ENCODE data around the gene CLEC16A.

The CLEC16A gene

DNA sequence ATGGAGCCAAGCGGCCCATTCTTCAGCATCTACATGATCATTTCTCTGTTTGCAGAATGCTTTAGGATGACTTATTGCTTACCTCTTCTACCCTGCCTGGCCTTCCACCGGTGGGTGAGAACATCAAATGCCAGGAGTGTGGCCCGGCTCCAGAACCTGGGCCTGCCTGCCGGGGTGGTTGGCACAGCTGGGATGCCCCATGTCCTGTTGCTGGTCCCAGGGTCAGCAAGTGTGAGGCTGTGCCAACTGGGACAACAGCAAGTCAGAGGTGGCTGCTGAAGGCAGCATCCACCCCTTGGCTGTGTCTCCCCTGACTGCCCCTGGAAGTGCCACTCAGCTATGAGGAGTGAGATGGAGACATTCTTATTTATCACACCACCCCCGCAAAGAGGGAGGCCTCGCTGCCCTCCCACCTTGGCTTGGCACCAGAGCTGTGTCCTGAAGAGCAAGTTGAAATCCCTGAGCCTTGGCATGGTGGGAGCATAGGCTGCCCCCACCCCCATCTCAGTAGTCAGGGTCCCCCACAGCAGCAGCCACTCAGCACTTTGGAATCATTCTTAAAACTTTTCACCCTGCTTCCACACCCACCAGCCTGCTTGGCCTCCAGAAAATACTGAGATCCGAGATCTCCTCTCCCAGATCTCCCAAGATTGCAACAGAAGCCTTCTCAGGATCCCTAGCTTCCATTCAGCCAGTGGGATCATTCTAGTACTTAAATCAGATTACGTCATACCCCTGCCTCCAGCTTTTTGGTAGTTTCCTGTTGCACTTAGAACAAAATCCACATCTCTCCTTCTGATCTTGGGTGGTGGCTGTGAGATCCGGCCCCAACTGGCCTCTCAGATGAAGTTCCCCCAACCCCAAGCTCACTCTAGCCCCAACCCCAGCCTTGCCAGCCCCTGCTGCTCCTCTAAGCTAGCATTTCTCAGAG is 184.1 kb downstream of the CLEC16A start:
- DNase-seq, result no peak

DNA sequence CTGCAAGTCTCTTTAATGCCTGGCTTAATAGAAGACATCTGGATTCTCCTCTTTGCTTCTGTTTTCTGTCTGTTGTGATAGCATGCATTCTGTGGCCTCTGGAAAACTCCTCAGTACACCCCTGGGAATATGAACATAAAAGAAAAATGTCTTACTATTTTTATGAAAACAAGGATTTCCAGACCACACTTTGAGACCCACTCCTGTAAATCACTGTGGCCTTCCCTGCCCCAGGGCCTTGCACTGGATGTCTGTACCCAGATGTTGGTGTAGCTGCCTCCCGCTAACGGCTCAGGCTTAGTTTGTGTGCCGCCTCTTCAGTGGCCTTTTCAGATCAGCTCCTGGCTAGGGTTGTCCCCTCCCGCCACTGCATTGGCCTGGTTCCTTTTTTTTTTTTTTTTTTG is 185.0 kb downstream of the CLEC16A start:
- DNase-seq, result no peak

DNA sequence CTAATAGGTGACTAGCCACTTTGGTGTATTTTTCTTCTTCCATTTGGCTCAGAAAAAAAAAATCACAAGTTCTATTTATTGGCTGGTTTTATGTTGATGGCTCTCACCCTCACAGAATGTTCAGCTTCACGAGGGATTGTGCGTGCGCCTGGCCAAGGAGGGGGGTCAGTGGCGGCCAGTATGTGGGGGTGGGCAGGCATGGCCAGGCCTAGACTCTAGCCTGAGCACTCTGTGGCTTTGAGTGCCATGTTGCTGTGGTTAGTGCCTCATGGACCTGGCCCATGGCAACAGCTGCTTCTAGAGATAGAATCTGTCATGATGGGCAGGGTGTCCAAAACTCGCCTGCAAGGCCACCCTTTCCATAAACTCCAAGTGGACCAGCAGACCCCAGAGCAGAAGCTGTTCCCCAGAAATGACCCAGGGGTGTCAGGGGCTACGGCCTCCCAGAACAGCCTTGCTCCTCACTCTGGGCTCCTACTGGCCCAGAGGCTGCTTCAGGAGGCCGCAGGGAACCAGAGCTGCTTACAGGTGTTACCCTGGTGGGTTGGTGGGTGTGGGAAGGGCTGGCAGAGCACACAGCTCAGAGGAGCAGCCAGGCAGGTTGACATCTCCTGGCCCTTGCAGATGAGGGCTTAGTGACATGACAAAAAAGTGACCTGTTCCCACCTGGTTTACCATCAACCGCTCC is 186.8 kb downstream of the CLEC16A start:
- no peak for DNase-seq

DNA sequence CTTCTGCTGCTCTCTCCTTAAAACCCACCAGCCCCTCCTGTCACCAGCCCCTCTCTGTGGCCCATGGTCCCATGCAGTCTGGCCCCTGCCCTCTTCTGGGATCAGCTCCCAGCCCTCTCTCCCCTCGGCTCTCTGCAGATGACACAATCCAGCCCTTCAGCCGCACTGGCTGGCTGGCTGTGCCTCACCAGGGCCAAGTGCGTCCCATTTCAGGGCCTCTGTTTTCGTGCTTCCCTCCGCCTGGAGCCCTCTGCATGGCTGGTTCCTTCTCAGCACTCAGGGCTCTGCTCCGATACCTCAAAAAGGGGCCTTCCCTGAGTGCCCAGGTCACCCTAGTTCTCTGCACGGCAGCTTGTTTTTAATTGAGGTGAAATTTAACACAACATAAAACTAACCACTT is 187.3 kb downstream of the CLEC16A start:
- DNase-seq, result no peak

DNA sequence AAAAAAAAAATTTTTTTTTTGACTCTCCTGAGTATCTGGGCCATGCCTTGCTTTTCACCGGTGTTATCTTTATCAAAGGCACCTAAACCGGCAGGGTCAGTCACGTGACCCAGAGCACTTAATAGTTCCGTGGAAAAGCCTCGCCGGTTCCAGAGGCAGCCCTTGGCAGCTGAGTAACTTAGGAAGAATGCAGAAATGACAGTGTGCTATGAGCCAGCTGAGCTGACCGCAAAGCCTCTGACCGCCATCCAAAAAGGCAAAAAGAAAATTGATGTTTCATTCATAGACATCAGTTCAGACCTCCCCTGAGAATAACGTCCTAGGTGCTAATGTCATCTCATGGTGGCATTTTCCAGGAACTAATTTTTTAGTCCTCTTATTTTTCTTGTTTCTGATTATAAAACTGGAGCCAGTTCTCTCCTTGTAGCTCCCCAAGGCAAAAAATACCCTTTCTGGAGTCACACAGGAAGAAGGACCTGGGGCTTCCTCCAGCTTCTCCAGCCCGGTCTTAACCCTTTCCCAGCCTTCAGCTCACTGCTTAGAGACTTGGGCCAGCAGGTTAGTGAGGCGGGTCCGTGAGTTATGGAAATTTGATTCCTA is 189.1 kb downstream of the CLEC16A start:
- DNase-seq, result peak; percentile 7

DNA sequence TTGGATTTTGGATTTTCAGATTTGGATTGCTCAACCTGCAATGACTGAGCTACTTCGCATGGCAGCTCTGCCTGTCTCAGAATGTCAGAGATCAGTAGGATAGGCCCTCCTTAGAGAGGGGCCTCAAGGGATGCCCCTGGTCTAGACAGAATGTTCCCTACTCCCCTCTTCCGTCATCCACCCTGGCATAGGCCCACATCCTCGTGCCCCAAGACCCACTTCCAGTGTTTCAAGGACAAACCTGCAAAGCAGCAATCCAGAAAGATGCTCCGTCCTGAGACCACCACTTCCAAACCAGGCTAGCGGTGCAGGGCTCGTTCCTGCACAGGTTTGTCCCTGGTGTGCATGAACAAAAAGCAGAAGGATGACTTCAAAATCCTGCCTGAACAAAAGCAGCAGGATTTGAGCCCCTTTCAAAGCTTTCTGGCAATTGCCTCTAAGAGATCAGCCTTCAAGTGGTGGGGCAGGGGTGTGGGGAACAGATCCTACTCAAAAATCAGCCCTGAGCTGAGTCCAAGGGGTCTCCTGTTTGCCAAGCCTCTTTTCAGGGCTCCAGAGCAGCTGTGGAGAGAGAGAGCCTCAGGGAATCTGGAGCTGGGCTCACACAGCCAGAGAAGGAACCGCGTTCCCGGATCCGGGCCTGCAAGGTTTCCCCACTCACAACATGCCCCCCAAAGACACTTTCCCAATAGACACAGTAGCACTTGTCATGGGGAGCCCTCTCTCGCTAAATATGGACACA is 190.5 kb downstream of the CLEC16A start:
- DNase-seq, result no peak

DNA sequence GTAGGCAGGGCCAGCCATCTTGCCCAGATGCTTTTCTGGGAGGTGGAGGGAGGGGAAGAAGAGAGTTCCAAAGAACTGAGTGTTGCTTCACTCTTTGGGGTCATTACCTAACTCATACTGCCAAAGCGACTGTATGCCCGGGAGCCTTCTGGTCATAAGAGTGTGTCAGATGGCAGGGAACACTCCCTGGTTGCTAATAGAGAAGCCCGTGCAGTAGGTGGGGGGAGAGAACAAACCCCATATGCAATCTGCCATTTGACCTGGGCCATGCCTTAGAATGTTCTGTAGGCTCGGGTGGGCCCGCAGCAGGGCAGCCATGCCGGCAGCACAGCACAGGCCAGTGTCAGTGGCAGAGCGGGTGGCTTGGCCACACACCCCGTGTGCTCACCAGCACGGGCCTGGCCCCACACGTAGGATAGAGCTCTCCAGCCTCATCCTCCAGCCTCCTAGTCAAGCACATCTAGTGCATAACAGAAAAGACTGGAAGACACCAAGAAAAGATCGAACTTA is 191.2 kb downstream of the CLEC16A start:
- DNase-seq, result no peak

DNA sequence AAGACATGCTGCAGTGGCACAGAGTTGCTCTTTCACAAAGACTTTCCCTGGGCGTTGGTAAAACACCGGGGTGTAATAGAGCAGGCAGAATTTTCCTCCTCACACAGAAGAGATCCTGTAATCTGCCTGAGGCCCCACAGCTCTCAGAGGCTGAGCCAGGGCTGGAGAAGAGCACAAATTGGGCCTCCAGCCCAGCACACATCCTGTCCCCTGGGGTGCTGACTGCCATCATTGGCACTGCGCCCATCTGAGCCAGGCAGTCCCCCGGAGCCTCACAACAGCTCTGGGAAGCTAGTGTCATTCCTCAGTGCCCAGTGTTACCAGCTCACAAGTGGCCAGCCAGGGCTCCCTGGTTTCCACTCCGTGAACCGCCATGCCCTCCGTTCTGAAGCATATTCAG is 192.2 kb downstream of the CLEC16A start:
- peak; percentile 49 for DNase-seq

DNA sequence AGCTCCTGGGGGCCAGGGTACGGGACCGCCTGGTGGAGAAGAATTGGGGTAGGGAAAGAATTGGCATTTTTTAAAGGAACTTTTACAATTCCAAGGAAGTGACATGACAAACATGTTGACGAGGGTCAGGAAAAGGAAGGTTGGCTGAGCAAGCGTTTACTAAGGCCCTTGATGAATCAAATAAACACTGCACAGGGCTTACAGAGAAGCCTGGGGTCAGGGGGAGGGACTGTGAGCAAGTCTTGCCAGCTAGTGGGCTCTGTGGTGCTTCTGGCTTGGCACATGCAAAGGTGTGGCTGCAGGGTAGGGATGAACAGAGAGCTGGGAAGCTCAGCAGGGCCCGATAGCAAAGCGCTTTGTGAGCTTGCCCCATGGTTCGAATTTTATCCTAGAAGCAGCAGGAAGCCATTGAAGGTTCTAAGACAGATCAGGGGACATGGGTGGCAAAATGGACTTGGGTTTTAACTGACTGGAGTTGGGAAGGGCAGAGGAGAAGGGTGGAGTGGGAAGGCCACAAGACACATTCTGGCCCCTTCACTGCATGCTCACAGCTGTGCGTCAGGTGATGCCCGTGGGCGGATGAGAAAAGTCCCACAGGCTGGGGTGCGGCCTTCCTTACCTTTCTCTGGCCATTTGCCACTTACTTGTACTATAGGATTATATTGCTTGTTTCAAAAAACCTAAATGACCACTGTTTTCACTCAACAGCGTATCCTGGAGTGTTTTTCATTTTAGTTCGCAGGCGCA is 193.8 kb downstream of the CLEC16A start:
- DNase-seq, result no peak

DNA sequence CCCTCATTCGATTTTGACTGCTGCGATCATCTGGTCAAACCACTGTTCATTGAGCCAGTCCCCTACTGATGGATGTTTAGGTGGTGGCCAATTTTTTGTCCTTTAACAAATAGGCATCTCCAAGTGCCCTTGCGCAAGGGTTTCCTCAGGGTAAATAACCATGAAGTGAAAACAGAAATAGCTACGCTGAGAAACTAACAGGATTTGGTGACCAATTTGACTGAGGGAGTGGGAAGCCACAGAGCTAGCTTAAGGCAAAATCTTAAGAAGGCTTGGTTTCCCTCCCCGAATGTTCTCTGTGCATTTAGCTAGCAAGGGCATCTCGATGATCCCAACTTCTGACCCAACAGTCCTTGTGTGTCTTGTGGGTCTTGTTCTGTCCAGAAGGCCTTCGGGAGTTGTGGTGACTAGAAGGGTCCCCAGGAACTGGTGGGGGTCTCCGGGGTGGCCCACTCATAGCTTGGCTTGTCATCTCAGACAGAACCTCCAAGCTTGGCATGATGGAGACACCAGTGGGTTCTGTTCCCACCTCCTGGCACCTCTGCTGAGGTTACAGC is 194.5 kb downstream of the CLEC16A start:
- DNase-seq, result no peak

DNA sequence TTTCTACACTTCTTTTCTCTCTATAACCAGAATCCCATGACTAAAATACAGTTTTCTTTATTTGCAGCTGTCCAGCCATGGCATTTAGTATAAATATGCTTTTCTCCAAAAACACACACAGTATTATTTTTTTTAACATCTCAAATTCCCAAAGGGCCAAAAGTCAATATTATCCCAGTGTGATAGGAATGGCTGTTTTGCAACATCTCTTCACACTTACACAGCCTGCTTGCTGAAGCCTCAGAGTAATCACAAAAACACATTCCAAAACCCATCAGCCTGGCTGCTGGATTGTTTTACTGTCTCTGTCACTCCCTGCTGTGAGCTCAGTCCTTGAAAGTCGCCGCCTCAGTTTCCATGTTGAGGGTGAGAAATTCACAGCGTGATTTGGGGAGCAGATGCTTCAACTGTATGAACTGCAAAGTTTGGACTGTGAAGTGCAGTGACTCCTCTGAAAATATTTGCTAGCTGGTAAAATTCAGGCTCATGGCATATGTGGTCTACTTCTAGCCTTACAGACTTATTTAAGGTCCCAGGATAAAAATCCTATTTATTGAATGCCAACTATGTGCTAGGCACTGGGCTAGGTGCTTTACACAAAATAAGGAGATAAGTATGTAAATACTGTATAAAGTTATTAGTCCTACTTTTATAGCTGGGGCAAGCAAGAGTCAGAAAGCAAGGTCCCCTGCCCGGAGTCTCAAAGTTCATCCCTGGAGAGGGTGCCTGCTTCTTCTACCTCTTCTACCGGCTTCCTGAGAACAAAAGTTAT is 195.1 kb downstream of the CLEC16A start:
- no peak for DNase-seq

DNA sequence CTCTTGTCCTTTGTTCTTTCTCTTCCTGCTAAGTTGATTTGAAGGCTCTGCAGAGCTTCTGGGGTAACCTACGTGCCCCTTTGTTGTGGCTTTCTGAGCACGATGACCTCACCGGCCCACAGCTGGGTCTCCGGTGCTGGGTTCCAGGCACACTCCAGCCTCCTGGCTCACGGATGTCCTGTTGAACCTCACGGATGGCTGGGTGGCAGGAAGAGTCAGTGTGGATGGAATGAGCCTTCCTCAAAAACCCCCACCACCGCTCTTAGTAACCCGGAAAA is 195.7 kb downstream of the CLEC16A start:
- DNase-seq, result no peak

DNA sequence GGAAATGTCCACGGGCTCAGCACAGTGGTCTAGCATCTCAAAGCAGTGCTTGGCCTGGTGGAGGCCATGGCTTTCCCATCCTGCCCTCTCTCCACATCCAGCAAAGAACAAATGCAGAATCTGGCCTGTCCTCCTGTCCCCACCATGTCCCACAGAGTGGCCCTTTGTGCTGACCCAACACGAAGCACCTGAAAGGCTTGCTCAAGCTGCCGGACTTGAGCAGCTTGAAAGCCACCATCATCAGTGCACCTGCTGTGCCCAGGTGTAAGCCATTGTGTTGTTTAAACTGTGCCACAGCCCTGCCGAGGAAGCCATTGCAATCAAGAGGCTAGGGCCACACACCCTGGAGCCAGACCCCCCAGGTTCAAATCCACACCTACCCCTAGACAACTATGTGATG is 196.1 kb downstream of the CLEC16A start:
- DNase-seq, result no peak

DNA sequence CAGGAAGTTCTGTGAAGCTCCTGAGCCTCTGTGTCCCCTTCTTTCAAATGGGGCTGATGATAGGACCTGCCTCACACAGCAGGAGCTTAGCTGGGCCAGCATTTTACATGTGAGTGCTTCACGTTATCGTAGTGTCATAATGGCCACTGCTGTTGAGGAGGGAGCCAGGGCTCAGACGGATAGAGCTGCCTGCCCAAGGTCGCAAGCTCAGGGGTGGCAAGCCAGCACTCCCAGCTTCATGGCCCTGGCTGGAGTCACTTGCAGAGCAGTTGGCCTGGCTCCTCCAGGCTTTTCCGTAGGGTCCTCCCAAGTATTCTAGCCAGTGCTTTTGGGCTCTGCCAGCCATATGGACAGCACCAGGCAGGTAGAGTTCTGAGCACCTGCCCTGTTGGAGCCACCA is 196.5 kb downstream of the CLEC16A start:
- DNase-seq, result no peak

DNA sequence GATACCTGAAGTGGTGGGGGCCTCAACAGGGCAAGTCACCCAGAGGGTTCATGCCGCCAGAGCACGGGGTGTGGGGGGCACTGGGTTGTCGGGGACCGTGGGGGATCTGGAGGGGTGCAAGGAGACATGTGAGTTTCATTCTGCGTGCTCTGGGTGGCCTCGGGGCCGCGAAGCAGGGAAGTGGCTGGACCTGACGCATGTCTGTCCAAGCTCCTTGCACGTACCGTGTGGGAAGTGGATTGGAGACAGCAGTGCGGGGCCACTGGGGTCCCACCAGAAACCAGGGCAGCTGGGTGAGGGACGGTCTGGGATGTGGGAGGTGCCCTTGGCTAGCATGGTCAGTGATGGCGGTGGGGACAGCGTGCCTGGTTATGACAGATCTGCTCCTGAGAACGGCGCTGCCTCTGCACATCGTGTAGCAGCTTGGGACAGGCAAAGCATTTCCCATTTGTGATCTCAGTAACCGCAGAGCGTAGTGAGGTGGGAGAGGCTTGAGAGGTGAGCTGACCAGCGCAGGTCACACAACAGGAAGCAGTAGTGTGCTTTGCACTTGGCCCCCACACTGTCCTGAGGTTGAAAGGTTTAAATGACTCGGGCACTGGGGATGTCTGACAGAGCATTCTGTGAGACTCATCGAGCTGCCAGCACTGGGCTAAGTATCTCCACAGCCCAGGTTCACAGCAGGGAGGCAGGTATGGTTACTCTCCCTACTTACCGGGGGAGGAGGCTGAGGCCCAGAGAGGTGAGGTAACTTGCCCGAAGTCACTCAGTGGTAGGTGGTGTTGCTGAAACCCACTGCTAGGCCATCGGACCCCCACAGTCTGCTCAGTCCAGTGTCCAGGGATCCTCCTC is 197.3 kb downstream of the CLEC16A start:
- DNase-seq, result no peak

DNA sequence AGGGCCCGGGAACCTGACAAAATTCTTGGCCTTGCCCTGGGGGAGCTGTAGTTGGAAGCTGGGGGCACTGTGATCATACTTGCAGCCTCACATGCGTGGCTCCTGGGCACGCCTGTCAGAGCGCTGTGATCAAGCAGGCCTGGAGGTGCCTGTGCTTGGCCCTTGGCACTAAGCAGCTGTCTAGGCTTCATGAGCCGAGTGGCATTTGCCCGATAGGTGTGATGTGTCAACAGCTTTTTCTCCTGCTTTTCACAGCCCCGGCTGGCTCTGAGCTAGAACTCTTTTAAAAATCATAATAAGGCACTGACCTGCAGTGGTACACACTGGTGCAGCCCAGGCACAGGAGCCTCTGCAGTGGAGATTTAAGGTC is 197.9 kb downstream of the CLEC16A start:
- no peak for DNase-seq

DNA sequence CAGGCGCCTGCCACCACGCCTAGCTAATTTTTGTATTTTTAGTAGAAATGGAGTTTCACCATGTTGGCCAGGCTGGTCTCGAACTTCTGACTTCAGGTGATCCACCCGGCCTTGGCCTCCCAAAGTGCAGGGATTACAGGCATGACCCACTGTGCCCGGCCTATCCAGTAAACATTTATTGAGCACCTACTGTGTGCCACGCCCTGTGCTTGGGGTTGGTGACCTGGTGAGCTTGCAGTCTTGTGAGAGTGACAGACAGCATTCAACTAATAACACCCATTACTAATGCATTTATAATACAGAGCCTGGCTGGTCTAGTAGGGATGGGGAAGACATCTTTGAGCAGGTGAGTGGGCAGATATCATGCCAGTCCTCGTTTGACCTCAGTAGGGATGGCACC is 198.6 kb downstream of the CLEC16A start:
- DNase-seq, result no peak

DNA sequence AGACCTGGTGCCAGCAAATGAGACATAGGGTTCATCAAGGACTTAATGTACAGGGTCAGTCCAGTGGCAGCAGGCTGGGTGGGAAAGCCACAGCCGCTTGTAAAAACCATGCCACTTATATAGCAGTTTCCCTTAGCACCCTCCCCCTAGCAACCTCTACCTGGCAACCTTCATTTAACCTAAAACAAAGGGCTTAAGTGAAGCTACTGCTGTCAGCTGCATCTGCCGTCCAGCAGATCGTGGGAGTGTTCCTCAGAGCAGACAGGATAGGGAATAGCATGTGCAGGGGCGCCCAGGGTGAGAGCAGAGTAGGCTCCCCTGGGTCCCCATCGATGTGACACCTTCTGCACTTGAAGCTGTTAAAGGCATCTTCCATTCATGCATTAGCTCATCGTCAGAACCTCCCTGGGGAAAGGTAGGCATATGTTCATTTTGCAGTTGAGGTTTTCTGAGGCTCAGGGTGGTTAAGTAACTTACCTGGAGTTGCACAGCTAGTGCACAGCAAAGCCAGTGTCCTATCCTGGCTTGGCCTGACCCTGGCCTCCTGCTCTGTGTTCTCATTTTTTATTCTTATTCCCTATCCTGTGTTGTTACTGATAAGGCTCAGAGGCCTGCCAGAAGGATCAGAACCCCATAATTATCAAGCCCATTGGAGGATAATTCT is 199.1 kb downstream of the CLEC16A start:
- DNase-seq, result no peak

DNA sequence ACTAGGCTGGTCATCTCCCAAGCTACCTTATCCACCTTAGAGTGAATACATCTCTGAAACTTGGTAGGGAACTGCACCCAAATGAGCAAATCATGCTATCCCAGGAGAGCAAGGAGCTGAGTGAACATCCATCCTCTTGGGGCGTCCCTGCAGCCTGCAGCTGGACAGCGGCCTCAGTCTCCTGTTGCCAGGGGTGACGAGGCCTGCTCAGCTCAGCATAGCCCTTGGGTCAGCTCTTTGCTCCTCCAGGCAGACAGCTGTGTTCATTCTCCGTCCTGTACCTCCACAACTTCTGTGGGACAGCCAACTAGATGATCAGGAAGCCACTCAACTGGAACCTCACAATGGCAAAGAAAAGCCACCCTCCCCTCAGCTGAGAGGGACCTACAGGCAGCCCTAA is 199.8 kb downstream of the CLEC16A start:
- no peak for DNase-seq

Data from NCI-H510A treated with DMSO at 0.1 percent for 48 hours (cell line).